GM18498 (cell line): ENCODE measurements around the gene CD163.
A peak's percentile ranks its signal among the peaks of the same experiment; 100 is the strongest.
"Not testable (repeated sequence)": the region's sequence is repeated elsewhere in the genome, so short reads cannot be mapped to it uniquely, and the experiment has no call there.

Experiments used
- ATAC-seq: cut with Tn5 transposase; IDR thresholded peaks from one replicate; pipeline ENCODE4 v1.9.1; 2021; ENCODE audit warnings: mild to moderate bottlenecking, moderate library complexity; ENCODE audit not compliant: unreplicated experiment

The CD163 gene

DNA sequence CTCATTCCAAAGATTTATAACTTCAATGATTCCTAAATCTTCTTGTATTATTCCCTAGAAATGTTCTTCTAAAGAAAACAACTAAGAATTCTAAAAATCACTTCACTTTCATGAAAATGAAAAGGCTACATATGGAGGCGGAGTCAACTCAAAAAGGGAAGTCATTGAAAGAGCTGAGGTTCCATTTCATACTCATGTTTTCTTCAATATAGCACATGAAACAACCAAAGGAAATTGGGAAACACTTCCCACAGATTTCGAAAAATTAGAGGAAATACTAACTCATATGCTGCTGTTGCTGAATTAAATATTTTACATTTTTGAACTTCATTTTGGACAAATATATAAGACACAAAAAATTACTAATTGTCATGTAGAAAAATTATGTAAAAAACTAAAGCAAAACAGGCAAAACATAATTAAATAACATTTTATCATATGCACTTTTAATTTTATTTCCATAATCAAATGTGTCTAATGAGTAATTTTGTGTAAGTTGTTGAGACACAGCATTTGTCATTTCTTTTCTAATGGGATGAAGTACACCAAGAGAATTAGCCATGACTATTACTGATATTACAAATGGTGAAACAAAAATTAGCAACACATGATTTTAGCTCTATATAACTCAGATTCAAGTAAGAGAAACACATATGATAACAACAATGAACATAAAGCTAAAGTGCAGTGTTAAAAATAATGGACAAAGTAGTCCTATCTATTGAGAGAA, at the start of gene CD163:
Gene CD163 (minus strand): TSS at position 92 of the 730 bp plus-strand sequence. CDS start 87 bp downstream, at position 5.
- no peak for ATAC-seq

DNA sequence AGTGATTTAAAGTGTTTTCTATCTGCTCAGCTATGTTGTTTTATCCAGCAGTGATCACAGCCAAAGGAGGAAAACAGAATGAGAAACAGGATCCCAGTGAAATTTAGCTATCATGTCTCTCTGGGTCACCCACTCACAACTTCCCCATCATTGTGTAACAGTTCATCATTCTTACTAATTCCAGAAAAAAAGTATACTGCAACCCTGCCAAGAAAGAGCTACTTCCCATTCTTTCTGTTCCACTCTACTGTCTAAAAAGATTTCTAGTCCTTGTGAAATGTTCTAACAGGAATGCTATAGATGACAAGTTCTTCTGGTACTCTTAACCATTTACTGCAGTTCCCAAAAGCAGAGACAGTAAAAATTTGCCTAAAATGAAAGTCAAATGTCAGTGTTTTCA, 39.2 kb upstream of the CD163 start:
- no peak for ATAC-seq

- no peak for ATAC-seq
Measured at GRCh38 chr12:7542046-7542445, 38.5 kb upstream of the CD163 start.

DNA sequence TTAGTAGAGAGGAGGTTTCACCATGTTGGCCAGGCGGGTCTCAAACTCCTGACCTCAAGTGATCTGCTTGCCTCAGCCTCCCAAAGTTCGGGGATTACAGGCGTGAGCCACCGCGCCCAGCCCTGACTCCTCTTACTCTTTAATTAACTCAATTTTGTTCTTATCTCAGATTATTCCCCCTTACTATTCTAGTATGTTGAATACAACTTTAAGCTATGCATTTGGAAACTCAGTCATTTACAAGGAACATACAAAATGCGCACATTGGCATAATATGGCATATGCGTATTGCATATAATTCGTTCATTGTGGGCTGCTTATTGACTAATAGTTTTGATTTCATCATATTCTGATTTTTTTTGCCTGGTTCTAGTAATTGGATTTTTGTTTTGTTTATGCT, 10.8 kb upstream of the CD163 start:
- no peak for ATAC-seq

GRCh38 chr12:7512553-7512952, 9.0 kb upstream of the CD163 start:
- ATAC-seq = no peak

- not testable (repeated sequence) for ATAC-seq
Measured at GRCh38 chr12:7509793-7510470, 6.4 kb upstream of the CD163 start.

DNA sequence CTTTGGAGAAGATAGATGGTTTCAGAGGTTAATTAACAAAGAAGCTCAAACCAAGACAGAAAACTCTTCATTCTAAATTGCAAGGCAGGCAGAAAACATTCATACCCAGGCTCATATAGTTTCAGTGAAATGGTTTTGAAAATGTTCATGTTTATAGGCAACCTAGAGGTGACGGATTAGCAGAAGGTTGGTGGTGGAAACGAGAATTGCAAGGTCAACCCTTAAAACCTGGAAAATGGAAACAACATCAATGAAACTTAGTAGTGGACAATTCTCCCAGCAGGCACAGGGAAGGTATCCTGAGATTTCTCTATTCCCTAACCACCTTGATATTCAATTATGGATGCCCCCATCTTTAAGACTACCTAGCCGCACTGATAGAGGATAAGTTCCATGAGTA, 965 bp downstream of the CD163 start:
- no peak for ATAC-seq

- no peak for ATAC-seq
Measured at GRCh38 chr12:7501031-7501588, 2.5 kb downstream of the CD163 start.

DNA sequence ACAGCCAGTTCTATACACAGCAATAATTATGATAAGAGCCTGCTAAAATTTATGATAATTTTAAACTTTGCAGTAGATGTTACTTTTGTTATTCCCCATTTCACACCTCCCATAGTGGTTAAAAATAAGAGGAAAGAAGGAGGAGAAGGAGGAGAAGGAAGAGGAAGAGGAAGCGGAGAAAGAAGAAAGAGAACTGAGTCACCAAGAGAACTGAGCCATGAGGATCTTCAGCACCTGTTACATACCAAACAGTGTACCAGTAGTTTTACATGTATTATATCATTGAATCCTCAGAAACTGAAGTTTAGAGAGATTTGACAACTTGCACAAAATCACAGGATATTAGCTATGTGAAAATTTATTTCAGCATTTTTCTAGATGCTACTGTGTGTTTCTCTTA, 3.9 kb downstream of the CD163 start:
- no peak for ATAC-seq

- ATAC-seq = no peak
Measured at GRCh38 chr12:7498809-7499208, 4.8 kb downstream of the CD163 start.

DNA sequence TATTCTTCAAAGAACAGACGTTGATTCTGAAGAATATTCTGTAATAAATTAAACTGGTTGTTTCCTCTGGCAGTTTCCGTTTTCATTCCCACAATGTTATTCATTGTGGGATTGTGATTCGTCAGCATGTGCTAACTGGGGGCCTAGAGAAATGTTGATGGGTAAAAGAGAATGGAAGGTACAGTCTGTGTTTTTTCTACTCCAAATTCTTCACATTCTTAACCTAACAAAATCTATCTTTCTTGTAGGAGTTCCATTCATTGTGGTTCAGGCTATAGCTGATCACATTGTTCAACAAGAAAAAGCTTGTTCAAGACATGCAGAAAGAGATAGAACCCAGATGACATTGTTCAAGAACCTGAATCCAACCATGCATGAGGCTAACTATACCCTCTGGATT, 5.9 kb downstream of the CD163 start:
- no peak for ATAC-seq

DNA sequence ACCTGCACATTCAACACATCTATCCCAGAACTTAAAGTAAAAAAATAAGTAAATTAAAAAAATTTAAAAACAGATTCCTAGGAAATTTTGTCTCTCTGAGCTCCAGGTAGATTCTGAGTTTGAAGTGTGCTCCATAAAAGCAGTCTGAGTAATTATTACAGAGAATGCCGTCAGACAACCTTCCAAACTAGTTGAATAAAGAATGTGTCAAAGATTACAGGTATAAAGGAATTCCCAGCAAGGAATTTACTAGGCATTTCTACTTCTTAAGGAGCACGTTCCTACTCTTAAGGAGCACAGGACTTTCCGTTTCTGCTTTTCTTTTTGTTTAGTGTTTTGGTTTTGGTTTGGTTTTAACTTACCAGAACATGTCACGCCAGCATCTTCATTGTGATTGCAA, 7.1 kb downstream of the CD163 start:
- no peak for ATAC-seq

DNA sequence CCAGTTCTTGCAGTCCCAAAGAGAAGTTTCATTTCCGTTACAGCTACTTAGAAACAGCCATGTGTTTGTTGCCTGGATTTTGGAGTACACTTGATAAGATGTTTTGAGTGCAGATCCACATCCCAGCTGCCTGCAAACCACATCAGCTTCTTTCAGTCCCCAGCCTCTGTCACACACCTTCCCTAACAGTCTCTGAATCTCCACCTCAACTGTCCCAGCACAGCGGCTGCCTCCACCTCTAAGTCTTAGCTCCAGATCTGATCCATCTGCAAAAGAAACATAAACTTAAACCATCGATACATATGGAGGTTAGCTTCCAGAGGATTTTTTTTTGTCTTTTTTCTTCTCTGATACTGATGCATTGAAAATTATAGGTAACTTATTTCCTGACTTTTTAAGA, 8.4 kb downstream of the CD163 start:
- ATAC-seq = no peak

- ATAC-seq = no peak
Measured at GRCh38 chr12:7493006-7493405, 10.6 kb downstream of the CD163 start.

- no peak for ATAC-seq
Measured at GRCh38 chr12:7486512-7486911, 17.1 kb downstream of the CD163 start.

GRCh38 chr12:7485095-7485494, 18.5 kb downstream of the CD163 start:
- ATAC-seq = no peak

GRCh38 chr12:7483343-7483742, 20.2 kb downstream of the CD163 start:
- ATAC-seq = no peak

- no peak for ATAC-seq
Measured at GRCh38 chr12:7479771-7480170, 23.8 kb downstream of the CD163 start.

DNA sequence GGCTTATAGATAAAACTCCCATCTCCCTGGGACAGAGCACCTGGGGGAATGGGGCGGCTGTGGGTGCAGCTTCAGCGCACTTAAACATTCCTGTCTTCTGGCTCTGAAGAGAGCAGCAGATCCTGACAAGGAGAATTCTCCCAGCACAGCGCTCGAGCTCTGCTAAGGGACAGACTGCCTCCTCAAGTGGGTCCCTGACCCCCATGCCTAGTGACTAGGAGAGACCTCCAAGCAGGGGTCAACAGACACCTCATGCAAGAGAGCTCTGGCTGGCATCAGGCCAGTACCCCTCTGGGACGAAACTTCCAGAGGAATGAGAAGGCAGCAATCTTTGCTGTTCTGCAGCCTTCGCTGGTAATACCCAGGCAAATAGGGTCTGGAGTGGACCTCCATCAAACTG, 31.5 kb downstream of the CD163 start:
- no peak for ATAC-seq

- peak; percentile 69 for ATAC-seq
Measured at GRCh38 chr12:7460375-7461259, 43.0 kb downstream of the CD163 start.

DNA sequence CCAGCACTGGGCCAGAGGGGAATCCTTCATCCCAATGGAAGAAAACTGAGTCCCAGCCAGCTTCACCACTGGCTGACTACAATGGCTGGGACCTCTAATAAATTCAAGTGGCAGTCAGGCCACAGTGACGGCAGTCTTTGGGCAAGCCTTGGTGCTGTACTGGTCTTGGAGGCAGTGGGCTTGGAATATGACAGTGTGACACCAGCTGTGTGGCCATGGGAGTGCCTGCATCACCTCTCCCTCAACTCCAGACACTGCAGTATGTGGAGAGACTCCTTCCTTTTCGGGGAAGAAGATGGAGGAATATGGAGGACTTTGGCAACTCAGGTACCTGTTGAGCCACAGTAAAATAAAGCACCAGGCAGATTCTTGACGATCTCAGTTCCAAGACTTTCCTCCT, 43.6 kb downstream of the CD163 start:
- ATAC-seq = no peak
